Stimulated activated naive CD8-positive, alpha-beta T cell treated with anti-CD3 and anti-CD28 coated beads, Interleukin-15, Interleukin-2, amounts not matched to agents 100 ng/mL and 50 ng/mL, for 24 hours (primary cell): ENCODE results near the gene EXOC8.
A peak's percentile ranks its signal among the peaks of the same experiment; 100 is the strongest.

ENCODE experiments used
- H3K27ac Mint-ChIP-seq: one replicate; pipeline ENCODE4 v1.8.0; 2021; ENCODE audit warnings: mild to moderate bottlenecking, mixed read lengths
- H3K27me3 Mint-ChIP-seq: one replicate; pipeline ENCODE4 v1.8.0; 2021; ENCODE audit warnings: mixed read lengths
- H3K36me3 Mint-ChIP-seq: one replicate; pipeline ENCODE4 v1.8.0; 2021; ENCODE audit warnings: low read depth, mixed read lengths
- H3K4me1 Mint-ChIP-seq: one replicate; pipeline ENCODE4 v1.8.0; 2021; ENCODE audit warnings: low read depth, mixed read lengths
- H3K4me3 Mint-ChIP-seq: one replicate; pipeline ENCODE4 v1.8.0; 2021; ENCODE audit warnings: mild to moderate bottlenecking, mixed read lengths
- H3K9me3 Mint-ChIP-seq: one replicate; pipeline ENCODE4 v1.8.0; 2021; ENCODE audit warnings: mixed read lengths

The EXOC8 gene

DNA sequence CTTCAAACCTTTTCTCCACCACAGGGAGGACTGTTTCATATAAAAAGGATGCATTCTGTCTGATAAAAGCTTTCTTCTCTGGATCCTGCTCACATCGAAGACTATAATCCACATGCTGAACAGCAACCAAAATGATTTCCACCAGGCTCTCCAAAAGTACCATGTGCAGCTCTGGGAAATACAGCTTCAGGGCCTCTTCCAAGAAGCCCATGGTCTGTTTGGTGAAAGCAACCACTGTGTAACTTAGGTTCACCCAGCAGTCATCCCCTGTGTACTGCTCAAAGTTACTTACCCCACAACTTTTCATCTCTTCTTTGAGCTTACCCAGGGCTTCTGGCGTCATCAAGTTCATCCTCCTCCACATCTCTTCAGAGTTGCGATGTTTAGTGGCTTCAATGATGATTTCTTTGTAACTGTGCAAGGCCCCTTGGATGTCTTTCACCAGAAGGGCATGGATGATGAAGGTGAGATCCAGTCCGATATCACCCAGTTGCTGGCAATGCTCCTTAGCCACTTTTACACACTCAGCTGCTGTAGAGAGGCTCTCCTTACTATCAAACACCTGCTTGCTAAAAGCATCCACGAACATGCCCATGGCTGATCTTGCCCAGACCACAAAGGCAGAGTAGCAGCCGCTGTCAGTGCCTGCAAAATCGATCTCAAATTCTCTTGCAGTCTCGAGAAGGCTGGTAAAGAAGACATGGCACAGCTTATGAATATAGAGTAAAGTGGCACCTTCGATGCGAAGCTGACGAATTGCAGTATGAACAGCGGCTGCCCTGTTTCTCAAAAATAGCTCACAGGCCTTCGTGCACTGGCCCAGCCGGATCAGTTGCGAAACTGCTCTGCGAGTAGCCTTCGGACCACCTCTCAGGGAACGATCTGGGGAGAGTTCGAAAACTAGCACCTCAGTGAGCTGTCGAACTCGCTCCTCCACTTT lies 1.7 kb downstream of the EXOC8 start:
- H3K4me1 Mint-ChIP-seq, result peaks cover 77% of the 10 kb centered on the region
- H3K4me3 Mint-ChIP-seq, result peak overlapping the region; percentile 94
- H3K9me3 Mint-ChIP-seq, result no peaks in the 10 kb centered on the region
- peaks cover 72% of the 10 kb centered on the region for H3K36me3 Mint-ChIP-seq
- H3K27me3 Mint-ChIP-seq, result peaks cover 4% of the 10 kb centered on the region
- H3K27ac Mint-ChIP-seq, result peak overlapping the region; percentile 26

DNA sequence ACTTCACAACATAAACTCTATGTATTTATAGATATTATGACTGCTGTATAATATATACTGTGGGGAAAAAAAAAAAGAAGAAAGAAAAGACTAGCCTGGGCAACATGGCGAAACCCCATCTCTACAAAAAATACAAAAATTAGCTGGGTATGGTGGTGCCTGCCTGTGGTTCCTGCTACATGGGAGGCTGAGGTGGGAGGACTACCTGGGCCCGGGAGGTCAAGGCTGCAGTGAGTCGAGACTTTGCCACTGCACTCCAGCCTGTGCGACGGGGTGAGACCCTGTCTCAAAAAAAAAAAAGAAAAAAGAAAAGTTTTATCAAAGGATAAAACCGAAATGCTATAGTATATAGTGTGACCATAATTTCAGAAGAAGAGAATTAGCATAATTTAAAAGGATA lies 2.7 kb downstream of the EXOC8 start:
- H3K27ac Mint-ChIP-seq, result no peak overlapping the region
- H3K9me3 Mint-ChIP-seq, result no peaks in the 10 kb centered on the region
- H3K36me3 Mint-ChIP-seq, result peaks cover 67% of the 10 kb centered on the region
- H3K4me3 Mint-ChIP-seq, result peak overlapping the region; percentile 94
- peaks cover 4% of the 10 kb centered on the region for H3K27me3 Mint-ChIP-seq
- H3K4me1 Mint-ChIP-seq, result peaks cover 70% of the 10 kb centered on the region

DNA sequence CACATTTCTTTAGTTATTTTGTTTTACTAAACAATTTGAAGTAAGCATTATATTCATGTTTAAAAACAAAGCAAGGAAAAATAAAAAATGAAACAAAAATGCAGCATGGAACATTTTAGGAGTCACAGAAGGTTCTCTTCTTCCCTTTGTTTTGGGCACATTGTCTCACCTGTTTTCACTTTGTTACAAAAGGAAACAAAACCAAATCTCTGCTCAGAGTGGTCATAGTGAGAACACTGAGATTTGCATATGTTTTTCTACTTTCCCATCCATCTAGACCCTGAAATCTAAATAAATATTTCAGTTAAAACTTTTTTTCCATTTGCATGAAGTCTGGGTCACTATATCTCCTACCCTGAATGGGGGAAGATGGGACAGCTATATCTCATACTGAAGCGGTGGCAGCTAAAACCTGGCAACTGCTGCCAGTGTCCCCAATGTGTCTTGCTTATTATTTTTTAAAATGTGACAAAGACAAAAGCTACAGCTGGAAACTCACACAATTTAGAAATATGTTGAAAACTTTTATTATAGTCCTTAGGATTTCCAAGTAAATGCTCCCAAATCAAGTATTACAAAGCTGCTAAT lies 3.5 kb downstream of the EXOC8 start:
- Mint-ChIP-seq H3K27ac (no peak overlapping the region), H3K4me1 (peaks cover 67% of the 10 kb centered on the region), H3K4me3 (peak overlapping the region; percentile 94), H3K36me3 (peaks cover 61% of the 10 kb centered on the region), H3K27me3 (peaks cover 4% of the 10 kb centered on the region), H3K9me3 (no peaks in the 10 kb centered on the region)

DNA sequence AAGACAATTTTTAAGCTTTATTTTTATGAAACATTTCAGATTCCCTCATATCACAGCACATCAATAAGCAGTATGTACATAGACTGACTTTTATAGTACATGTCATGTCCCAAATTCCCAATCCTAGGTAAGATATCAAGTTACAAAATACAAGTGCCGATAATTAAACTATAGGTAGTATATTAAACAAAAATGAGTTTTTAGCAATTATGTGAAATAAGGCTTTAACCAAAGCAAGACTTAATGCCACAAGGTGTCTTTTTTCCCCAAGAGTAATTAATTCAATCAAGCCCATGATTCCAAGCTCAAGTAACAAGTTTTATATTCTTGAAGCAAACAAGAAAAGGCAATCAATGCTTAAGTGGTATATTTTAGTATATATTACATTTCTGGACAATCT lies 4.9 kb downstream of the EXOC8 start:
- Mint-ChIP-seq H3K9me3 (no peaks in the 10 kb centered on the region), H3K27me3 (peaks cover 2% of the 10 kb centered on the region), H3K4me3 (no peak overlapping the region), H3K27ac (no peak overlapping the region), H3K4me1 (peaks cover 61% of the 10 kb centered on the region), H3K36me3 (peaks cover 56% of the 10 kb centered on the region)

GRCh38 chr1:231329483-231329882 lies 8.2 kb downstream of the EXOC8 start:
- H3K36me3 Mint-ChIP-seq, result peaks cover 32% of the 10 kb centered on the region

GRCh38 chr1:231327617-231328016 lies 10.0 kb downstream of the EXOC8 start:
- Mint-ChIP-seq H3K9me3 (no peaks in the 10 kb centered on the region), H3K4me3 (no peak overlapping the region), H3K27me3 (no peaks in the 10 kb centered on the region), H3K4me1 (peaks cover 14% of the 10 kb centered on the region), H3K36me3 (peaks cover 16% of the 10 kb centered on the region), H3K27ac (no peak overlapping the region)

More at GRCh38 chr1:231329483-231329882, 8.2 kb downstream of the EXOC8 start:
- no peak overlapping the region for H3K27ac Mint-ChIP-seq
- H3K27me3 Mint-ChIP-seq, result no peaks in the 10 kb centered on the region
- H3K9me3 Mint-ChIP-seq, result no peaks in the 10 kb centered on the region
- H3K4me1 Mint-ChIP-seq, result peaks cover 33% of the 10 kb centered on the region
- H3K4me3 Mint-ChIP-seq, result no peak overlapping the region

- no peak overlapping the region for H3K27ac Mint-ChIP-seq
Observed at GRCh38 chr1:231326248-231326647, 11.4 kb downstream of the EXOC8 start.

DNA sequence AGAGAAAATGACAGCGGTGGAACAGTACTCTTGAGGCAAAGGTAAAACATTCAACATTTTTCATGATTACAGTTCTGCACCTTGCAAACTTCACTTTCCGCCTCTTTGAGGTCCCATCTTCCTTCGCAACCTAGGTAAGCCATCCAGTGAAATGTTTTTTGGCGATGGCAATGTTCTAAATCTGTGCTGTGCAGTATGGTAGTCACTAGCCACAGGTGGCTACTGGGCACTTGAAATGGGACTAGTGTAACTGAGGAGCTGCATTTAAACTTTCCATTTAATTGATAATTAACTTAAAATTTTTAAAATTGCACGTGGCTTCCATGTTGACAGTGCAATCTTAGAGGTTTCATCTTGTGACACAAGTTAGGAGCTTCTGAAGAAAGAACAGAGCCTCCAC lies 13.0 kb downstream of the EXOC8 start:
- Mint-ChIP-seq H3K36me3 (no peaks in the 10 kb centered on the region), H3K27ac (no peak overlapping the region), H3K9me3 (no peaks in the 10 kb centered on the region)

More at GRCh38 chr1:231326248-231326647, 11.4 kb downstream of the EXOC8 start:
- H3K4me3 Mint-ChIP-seq, result no peak overlapping the region
- H3K4me1 Mint-ChIP-seq, result peaks cover 5% of the 10 kb centered on the region
- H3K36me3 Mint-ChIP-seq, result peaks cover 4% of the 10 kb centered on the region
- H3K9me3 Mint-ChIP-seq, result no peaks in the 10 kb centered on the region
- H3K27me3 Mint-ChIP-seq, result no peaks in the 10 kb centered on the region

GRCh38 chr1:231322880-231323530 lies 14.6 kb downstream of the EXOC8 start:
- Mint-ChIP-seq H3K27ac (no peak overlapping the region), H3K4me3 (no peak overlapping the region), H3K27me3 (no peaks in the 10 kb centered on the region)

More for the DNA sequence above, 13.0 kb downstream of the EXOC8 start:
- Mint-ChIP-seq H3K4me3 (no peak overlapping the region), H3K4me1 (peaks cover 3% of the 10 kb centered on the region), H3K27me3 (no peaks in the 10 kb centered on the region)

GRCh38 chr1:231319080-231319479 lies 18.6 kb downstream of the EXOC8 start:
- Mint-ChIP-seq H3K27me3 (no peaks in the 10 kb centered on the region), H3K4me3 (no peak overlapping the region), H3K4me1 (no peaks in the 10 kb centered on the region), H3K27ac (no peak overlapping the region), H3K9me3 (no peaks in the 10 kb centered on the region), H3K36me3 (no peaks in the 10 kb centered on the region)

More at GRCh38 chr1:231322880-231323530, 14.6 kb downstream of the EXOC8 start:
- H3K36me3 Mint-ChIP-seq, result no peaks in the 10 kb centered on the region
- H3K4me1 Mint-ChIP-seq, result no peaks in the 10 kb centered on the region
- H3K9me3 Mint-ChIP-seq, result no peaks in the 10 kb centered on the region

DNA sequence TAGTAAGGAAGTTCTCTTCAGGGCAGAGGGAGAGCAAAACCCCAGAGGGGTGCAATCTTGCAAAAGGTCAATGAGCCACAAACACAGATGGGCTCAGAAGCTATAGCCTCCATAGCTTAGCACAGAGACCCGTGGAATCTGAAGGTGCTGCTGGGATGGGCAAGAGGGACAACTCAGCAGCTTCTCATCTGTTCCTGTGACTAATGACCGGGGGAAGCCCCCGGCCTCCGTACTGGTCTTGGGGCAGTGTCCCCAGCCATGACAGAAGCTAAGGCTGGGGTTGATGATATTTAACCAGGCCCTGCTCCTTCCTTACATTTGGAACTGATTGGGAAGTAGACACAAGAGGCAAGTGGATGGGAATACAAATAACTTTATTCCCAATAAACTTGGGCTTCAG lies 19.1 kb downstream of the EXOC8 start:
- no peak overlapping the region for H3K4me3 Mint-ChIP-seq
- no peaks in the 10 kb centered on the region for H3K36me3 Mint-ChIP-seq
- H3K9me3 Mint-ChIP-seq, result no peaks in the 10 kb centered on the region
- H3K27ac Mint-ChIP-seq, result no peak overlapping the region
- H3K27me3 Mint-ChIP-seq, result no peaks in the 10 kb centered on the region
- no peaks in the 10 kb centered on the region for H3K4me1 Mint-ChIP-seq

DNA sequence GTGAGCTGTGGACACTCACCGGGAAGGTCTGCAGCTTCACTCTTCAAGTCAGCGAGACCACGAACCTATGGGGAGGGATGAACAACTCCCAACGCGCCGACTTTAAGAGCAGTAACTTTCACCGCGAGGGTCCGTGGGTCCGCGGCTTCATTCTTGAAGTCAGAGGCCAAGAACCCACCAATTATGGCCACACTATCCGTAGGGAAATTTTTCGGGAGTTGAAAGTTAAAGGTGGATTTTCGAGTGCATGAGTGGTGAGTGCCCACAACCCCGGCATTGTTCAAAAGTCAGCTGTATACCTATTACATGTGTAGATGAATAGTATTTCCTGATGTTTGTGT lies 19.7 kb downstream of the EXOC8 start:
- Mint-ChIP-seq H3K27ac (no peak overlapping the region), H3K4me3 (no peak overlapping the region), H3K9me3 (no peaks in the 10 kb centered on the region), H3K36me3 (no peaks in the 10 kb centered on the region), H3K27me3 (no peaks in the 10 kb centered on the region), H3K4me1 (no peaks in the 10 kb centered on the region)

DNA sequence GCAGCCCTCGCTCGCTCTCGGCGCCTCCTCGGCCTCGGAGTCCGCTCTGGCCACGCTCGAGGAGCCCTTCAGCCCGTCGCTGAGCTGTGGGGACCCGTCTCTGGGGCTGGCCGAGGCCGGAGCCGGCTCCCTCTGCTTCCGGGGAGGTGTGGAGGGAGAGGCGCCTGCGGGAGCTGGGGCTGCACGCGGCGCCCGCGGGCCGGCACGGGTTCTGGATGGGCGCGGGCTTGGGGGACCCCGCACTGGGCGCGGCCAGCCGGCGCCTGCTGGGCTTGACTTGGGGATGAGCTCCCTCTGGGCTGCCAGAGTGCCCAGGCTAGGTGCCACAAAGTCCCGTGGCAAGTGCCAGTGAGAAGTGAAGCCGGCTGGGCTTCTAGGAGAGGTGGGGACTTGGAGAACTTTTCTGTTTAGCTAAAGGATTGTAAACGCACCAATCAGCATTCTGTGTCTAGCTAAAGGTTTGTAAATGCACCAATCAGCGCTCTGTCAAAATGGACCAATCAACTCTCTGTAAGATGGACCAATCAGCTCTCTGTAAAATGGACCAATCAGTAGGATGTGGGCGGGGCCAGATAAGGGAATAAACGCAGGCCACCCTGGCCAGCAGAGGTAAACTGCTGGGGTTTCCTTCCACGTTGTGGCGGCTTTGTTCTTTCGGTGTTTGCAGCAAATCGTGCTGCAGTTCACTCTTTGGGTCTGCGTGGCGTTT lies 20.2 kb downstream of the EXOC8 start:
- Mint-ChIP-seq H3K4me3 (no peak overlapping the region), H3K27me3 (no peaks in the 10 kb centered on the region), H3K9me3 (no peaks in the 10 kb centered on the region), H3K27ac (no peak overlapping the region), H3K36me3 (no peaks in the 10 kb centered on the region), H3K4me1 (no peaks in the 10 kb centered on the region)

DNA sequence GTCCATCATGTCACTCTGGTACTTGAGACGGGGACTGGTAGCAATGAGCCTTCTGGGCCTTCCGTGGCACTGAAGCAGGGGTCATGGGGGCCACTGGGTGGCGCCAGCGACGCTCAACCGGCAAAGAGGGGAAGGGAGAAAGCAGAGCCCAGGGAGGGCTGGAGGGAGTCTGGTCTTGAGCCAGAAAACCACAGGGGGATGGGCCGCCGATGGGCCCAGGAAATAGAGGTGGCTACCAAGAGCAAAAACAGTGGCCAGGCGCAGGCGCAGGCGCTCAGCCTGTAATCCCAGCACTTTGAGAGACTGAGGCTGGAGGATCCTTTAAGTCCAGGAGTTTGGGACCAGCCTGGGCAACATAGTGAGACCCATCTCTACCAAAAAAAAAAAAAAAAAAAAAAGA lies 21.8 kb downstream of the EXOC8 start:
- H3K9me3 Mint-ChIP-seq, result no peaks in the 10 kb centered on the region
- H3K36me3 Mint-ChIP-seq, result no peaks in the 10 kb centered on the region
- no peaks in the 10 kb centered on the region for H3K4me1 Mint-ChIP-seq
- no peaks in the 10 kb centered on the region for H3K27me3 Mint-ChIP-seq
- no peak overlapping the region for H3K4me3 Mint-ChIP-seq
- no peak overlapping the region for H3K27ac Mint-ChIP-seq

DNA sequence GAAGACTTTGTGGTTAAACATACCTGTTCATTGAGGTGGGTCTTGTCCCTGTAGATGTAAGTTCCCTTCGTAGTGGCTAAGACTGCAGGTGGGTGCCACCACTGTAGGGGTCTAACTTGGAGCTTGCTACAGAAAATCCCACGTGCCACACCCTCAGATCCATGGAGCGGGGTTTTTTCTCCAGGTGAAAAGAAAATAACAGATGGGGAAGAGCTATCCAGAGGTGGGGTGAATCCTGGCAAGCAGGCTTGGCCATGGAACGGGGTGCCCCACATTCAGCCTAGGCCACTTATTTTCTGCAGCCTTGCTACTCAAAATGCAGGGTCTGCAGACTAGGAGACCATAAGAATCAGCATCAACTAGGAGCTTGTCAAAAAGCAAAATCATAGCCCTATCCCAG lies 24.0 kb downstream of the EXOC8 start:
- no peaks in the 10 kb centered on the region for H3K4me1 Mint-ChIP-seq
- H3K4me3 Mint-ChIP-seq, result no peak overlapping the region
- H3K36me3 Mint-ChIP-seq, result no peaks in the 10 kb centered on the region
- no peaks in the 10 kb centered on the region for H3K27me3 Mint-ChIP-seq
- no peak overlapping the region for H3K27ac Mint-ChIP-seq
- H3K9me3 Mint-ChIP-seq, result no peaks in the 10 kb centered on the region
